SK-N-SH treated with all-trans-retinoic acid at 6 μM for 48 hours (cell line): ENCODE results near the gene RHBDL1.

ENCODE experiments used
- ATAC-seq: fragments of 200-7000 bp; cut with Tn5 transposase; 3 replicates; pipeline ENCODE4 v1.9.1; 2020; ENCODE audit warnings: mild to moderate bottlenecking, moderate library complexity
- ARNTL ChIP-seq: fragments of 450-650 bp; formaldehyde crosslinking; IDR thresholded peaks from 2 replicates; pipeline ENCODE4 v1.5.0; 2020; ENCODE audit warnings: low read depth, mild to moderate bottlenecking, moderate library complexity, borderline replicate concordance
- BACH2 ChIP-seq: fragments of 250-450 bp; sonication (Bioruptor Pico); IDR thresholded peaks from 2 replicates; pipeline ENCODE4 v1.9.0; 2021; ENCODE audit warnings: mild to moderate bottlenecking, borderline replicate concordance
- CREB5 ChIP-seq: fragments of 250-450 bp; sonication (Bioruptor Pico); IDR thresholded peaks from 2 replicates; pipeline ENCODE4 v1.5.1; 2020; ENCODE audit warnings: low read depth, mild to moderate bottlenecking, moderate library complexity
- CSDC2 ChIP-seq: fragments of 250-450 bp; sonication (Bioruptor Pico); IDR thresholded peaks from 2 replicates; pipeline ENCODE4 v1.5.0; 2020; ENCODE audit warnings: mild to moderate bottlenecking, moderate library complexity
- CSRNP3 ChIP-seq: fragments of 250-450 bp; sonication (Bioruptor Pico); IDR thresholded peaks from 2 replicates; pipeline ENCODE4 v1.5.1; 2021; ENCODE audit warnings: mild to moderate bottlenecking, moderate library complexity
- ESRRG ChIP-seq: fragments of 250-450 bp; sonication (Bioruptor Pico); IDR thresholded peaks from 2 replicates; pipeline ENCODE4 v1.6.1; 2021; ENCODE audit warnings: mild to moderate bottlenecking
- GLIS3 ChIP-seq: fragments of 250-450 bp; sonication (Bioruptor Pico); IDR thresholded peaks from 2 replicates; pipeline ENCODE4 v1.5.0; 2020; ENCODE audit warnings: mild to moderate bottlenecking, moderate library complexity
- ISL1 ChIP-seq: fragments of 250-450 bp; sonication (Bioruptor Pico); IDR thresholded peaks from 2 replicates; pipeline ENCODE4 v2.1.2; 2022; ENCODE audit warnings: mild to moderate bottlenecking, moderate library complexity
- OSR1 ChIP-seq: fragments of 250-450 bp; sonication (Bioruptor Pico); IDR thresholded peaks from 2 replicates; pipeline ENCODE4 v1.8.0; 2022; ENCODE audit warnings: moderate library complexity, mild to moderate bottlenecking, inconsistent platforms
- PATZ1 ChIP-seq: fragments of 250-450 bp; sonication (Bioruptor Pico); IDR thresholded peaks from 2 replicates; pipeline ENCODE4 v1.8.0; 2020; ENCODE audit warnings: mild to moderate bottlenecking, moderate library complexity, borderline replicate concordance
- POU6F1 ChIP-seq: fragments of 250-450 bp; sonication (Bioruptor Pico); IDR thresholded peaks from 2 replicates; pipeline ENCODE4 v1.8.0; 2021; ENCODE audit warnings: low read depth, mild to moderate bottlenecking, moderate library complexity, borderline replicate concordance
- PPARA ChIP-seq: fragments of 250-450 bp; sonication (Bioruptor Pico); IDR thresholded peaks from 2 replicates; pipeline ENCODE4 v1.5.0; 2020; ENCODE audit warnings: mild to moderate bottlenecking, borderline replicate concordance
- RARB ChIP-seq: fragments of 250-450 bp; sonication (Bioruptor Pico); IDR thresholded peaks from 2 replicates; pipeline ENCODE4 v1.8.0; 2021; ENCODE audit warnings: mild to moderate bottlenecking, moderate library complexity
- SNAI2 ChIP-seq: fragments of 250-450 bp; sonication (Bioruptor Pico); IDR thresholded peaks from 2 replicates; pipeline ENCODE4 v1.5.0; 2020; ENCODE audit warnings: mild to moderate bottlenecking, moderate library complexity
- TCF4 ChIP-seq: fragments of 250-450 bp; sonication (Bioruptor Pico); IDR thresholded peaks from 2 replicates; pipeline ENCODE4 v1.8.0; 2021; ENCODE audit warnings: mild to moderate bottlenecking, moderate library complexity, borderline replicate concordance
- TOX ChIP-seq: fragments of 250-450 bp; sonication (Bioruptor Pico); IDR thresholded peaks from 2 replicates; pipeline ENCODE4 v1.8.0; 2021; ENCODE audit warnings: mild to moderate bottlenecking, moderate library complexity, borderline replicate concordance
- TSHZ2 ChIP-seq: fragments of 250-450 bp; sonication (Bioruptor Pico); IDR thresholded peaks from 2 replicates; pipeline ENCODE4 v1.5.0; 2020; ENCODE audit warnings: mild to moderate bottlenecking, moderate library complexity
- ZC3H10 ChIP-seq: fragments of 250-450 bp; sonication (Bioruptor Pico); IDR thresholded peaks from 2 replicates; pipeline ENCODE4 v1.5.1; 2021; ENCODE audit warnings: mild to moderate bottlenecking, moderate library complexity
- ZFP3 ChIP-seq: fragments of 250-450 bp; sonication (Bioruptor Pico); IDR thresholded peaks from 2 replicates; pipeline ENCODE4 v1.5.0; 2020; ENCODE audit warnings: mild to moderate bottlenecking, moderate library complexity
- ZFP30 ChIP-seq: fragments of 450-650 bp; formaldehyde crosslinking; IDR thresholded peaks from 2 replicates; pipeline ENCODE4 v1.5.0; 2022; ENCODE audit warnings: mild to moderate bottlenecking, moderate library complexity
- ZNF565 ChIP-seq: fragments of 450-650 bp; formaldehyde crosslinking; conservative IDR thresholded peaks from 2 replicates; pipeline ENCODE4 v1.5.0; 2020; ENCODE audit warnings: low read depth, mild to moderate bottlenecking, moderate library complexity
- ZNF70 ChIP-seq: fragments of 450-650 bp; formaldehyde crosslinking; IDR thresholded peaks from 2 replicates; pipeline ENCODE4 v1.5.0; 2020; ENCODE audit warnings: mild to moderate bottlenecking, moderate library complexity
- ZNF8 ChIP-seq: fragments of 450-650 bp; formaldehyde crosslinking; IDR thresholded peaks from 2 replicates; pipeline ENCODE4 v1.5.0; 2020; ENCODE audit warnings: mild to moderate bottlenecking, moderate library complexity

RHBDL1 gene

GRCh38 chr16:651844-652243, 23.6 kb upstream of the RHBDL1 start:
- ATAC-seq = no peak
- no peak for TF ChIP-seq OSR1
- TF ChIP-seq TSHZ2 (CRISPR knock-in tag) = no peak
- no peak for TF ChIP-seq ZNF8
- no peak for TF ChIP-seq TOX (CRISPR knock-in tag)
- TF ChIP-seq SNAI2 (CRISPR knock-in tag) = no peak
- no peak for TF ChIP-seq CSDC2 (CRISPR knock-in tag)
- no peak for TF ChIP-seq ZC3H10 (CRISPR knock-in tag)
- TF ChIP-seq ZNF565 (CRISPR knock-in tag) = no peak
- TF ChIP-seq BACH2 (CRISPR knock-in tag) = no peak
- TF ChIP-seq ESRRG (CRISPR knock-in tag) = no peak
- TF ChIP-seq ZFP30 (CRISPR knock-in tag) = no peak
- no peak for TF ChIP-seq GLIS3 (CRISPR knock-in tag)

- ATAC-seq = no peak
- TF ChIP-seq CSRNP3 (CRISPR knock-in tag) (no peak), GLIS3 (CRISPR knock-in tag) (no peak), ZNF8 (no peak), BACH2 (CRISPR knock-in tag) (no peak), CREB5 (CRISPR knock-in tag) (no peak), ARNTL (no peak), ESRRG (CRISPR knock-in tag) (no peak), PATZ1 (no peak)
These were observed 22.8 kb upstream of the RHBDL1 start for GRCh38 chr16:652454-653305.

- TF ChIP-seq ZNF8 = no peak
- TF ChIP-seq SNAI2 (CRISPR knock-in tag) = no peak
- no peak for TF ChIP-seq ZFP30 (CRISPR knock-in tag)
- TF ChIP-seq ZFP3 = no peak
- no peak for TF ChIP-seq ARNTL
- no peak for TF ChIP-seq POU6F1 (CRISPR knock-in tag)
- no peak for TF ChIP-seq PPARA (CRISPR knock-in tag)
- TF ChIP-seq ZNF565 (CRISPR knock-in tag) = no peak
- no peak for TF ChIP-seq TOX (CRISPR knock-in tag)
- no peak for TF ChIP-seq ZNF70 (CRISPR knock-in tag)
- TF ChIP-seq BACH2 (CRISPR knock-in tag) = no peak
- TF ChIP-seq PATZ1 = no peak
- no peak for TF ChIP-seq GLIS3 (CRISPR knock-in tag)
- TF ChIP-seq ISL1 = no peak
- no peak for TF ChIP-seq RARB (CRISPR knock-in tag)
- no peak for TF ChIP-seq TCF4
- no peak for TF ChIP-seq OSR1
These were observed 21.4 kb upstream of the RHBDL1 start for GRCh38 chr16:654034-654433.

More at GRCh38 chr16:654034-654433, 21.4 kb upstream of the RHBDL1 start:
- no peak for ATAC-seq
